K562 (cell line): ENCODE data around the gene CTXN1. TPM values are rescaled to one million over a fixed set of nuclear protein-coding genes. Genes with fewer than 3 reads are reported as not detected.

Experiments used
- ARID2 ChIP-seq: fragments of 450-650 bp; IDR thresholded peaks from 2 replicates; pipeline ENCODE4 v1.6.1; 2017; ENCODE audit warnings: antibody characterized with exemption, mild to moderate bottlenecking
- CEBPB ChIP-seq: fragments of 450-650 bp; IDR thresholded peaks from 2 replicates; pipeline ENCODE4 v1.6.1; 2016; ENCODE audit warnings: missing genetic modification characterization, missing compliant biosample characterization
- GATAD2B ChIP-seq: fragments of 450-650 bp; IDR thresholded peaks from 2 replicates; pipeline ENCODE4 v1.6.1; 2017; ENCODE audit warnings: mild to moderate bottlenecking, borderline replicate concordance
- HDAC1 ChIP-seq, 2 experiments: fragments of 450-650 bp; IDR thresholded peaks; 2 replicates each; pipeline ENCODE4 v1.6.1; 2016 to 2017; ENCODE audit warnings: inconsistent platforms in 1 of 2, mild to moderate bottlenecking in 1 of 2, moderate library complexity in 1 of 2
- HMG20A ChIP-seq: fragments of 450-650 bp; formaldehyde crosslinking; conservative IDR thresholded peaks from 2 replicates; pipeline ENCODE4 v1.4.0; 2020; ENCODE audit warnings: mild to moderate bottlenecking, mixed read lengths
- MAFF ChIP-seq: IDR thresholded peaks from 2 replicates; pipeline ENCODE4 v1.6.1; 2012; ENCODE audit warnings: low read length, improper control_type of control experiment
- MIER1 ChIP-seq: fragments of 450-650 bp; IDR thresholded peaks from 2 replicates; pipeline ENCODE4 v1.6.1; 2016; ENCODE audit warnings: antibody characterized with exemption, mild to moderate bottlenecking, low read depth
- NR3C1 ChIP-seq: sonication (generic); formaldehyde crosslinking; IDR thresholded peaks from 2 replicates; pipeline ENCODE4 v1.8.1; 2022; ENCODE audit warnings: missing genetic modification reagents
- PHB2 ChIP-seq: fragments of 450-650 bp; IDR thresholded peaks from 2 replicates; pipeline ENCODE4 v1.6.1; 2017; ENCODE audit warnings: low read depth
- SRSF7 ChIP-seq: fragments of 200-400 bp; formaldehyde crosslinking; optimal IDR thresholded peaks from 2 replicates; pipeline ENCODE3; 2017; ENCODE audit warnings: mild to moderate bottlenecking, low read depth, low read length
- ZC3H11A ChIP-seq: IDR thresholded peaks from 2 replicates; pipeline ENCODE4 v1.6.1; 2012; ENCODE audit warnings: low read depth, low read length, improper control_type of control experiment
- ZNF143 ChIP-seq: sonication (generic); formaldehyde crosslinking; IDR thresholded peaks from 2 replicates; pipeline ENCODE4 v1.9.0; 2022; ENCODE audit warnings: mild to moderate bottlenecking, missing genetic modification reagents
- polyA plus RNA-seq, 8 experiments: library from polyadenylated mRNA; depleted of rRNA in 4 of 8; stranded (reverse) in 5 of 8; unstranded in 3 of 8; fragments of >200 nt; fragmentation: Nextera tagmentation in 2 of 8; fragmentation: Illumina TruSeq in 1 of 8; extraction: Ambion mirVana in 2 of 8; extraction: Trizol in 1 of 8; gene quantifications; 2 replicates each; pipeline versions ENCODE4 v1.2.1 to v1.2.3, GENCODE V29; 2011 to 2014; ENCODE audit warnings: inconsistent platforms in 1 of 8, missing spikeins in 1 of 8
- total RNA-seq, 7 experiments: library from RNA; depleted of rRNA in 6 of 7; stranded (reverse); fragments of >200 nt in 6 of 7; fragmentation: Illumina TruSeq in 2 of 7; extraction: Trizol in 2 of 7; gene quantifications; 2 replicates each; pipeline versions ENCODE4 v1.2.1 to v1.2.3, GENCODE V29; 2011 to 2021; ENCODE audit warnings: low replicate concordance in 1 of 7
- TF ChIP-seq, protein P1 (sequence below), 2 experiments: IDR thresholded peaks; 2 replicates each; pipeline ENCODE4 v1.6.1; 2012; ENCODE audit warnings: improper control_type of control experiment in 2 of 2, low read depth in 2 of 2, low read length in 2 of 2, borderline replicate concordance in 1 of 2
- TF ChIP-seq, protein P2 (sequence below): IDR thresholded peaks from 2 replicates; pipeline ENCODE4 v1.6.1; 2014; ENCODE audit warnings: antibody characterized with exemption
- TF ChIP-seq, protein P3 (sequence below): sonication (generic); formaldehyde crosslinking; IDR thresholded peaks from 2 replicates; pipeline ENCODE4 v1.8.1; 2023; ENCODE audit warnings: missing genetic modification reagents, mild to moderate bottlenecking, borderline replicate concordance
- TF ChIP-seq, protein P4 (sequence below): fragments of 250-450 bp; sonication (Bioruptor Pico); IDR thresholded peaks from 2 replicates; pipeline ENCODE4 v1.8.0; 2022; ENCODE audit warnings: moderate library complexity, mild to moderate bottlenecking, inconsistent platforms
- TF ChIP-seq, protein P5 (sequence below): fragments of 200-800 bp; sonication (Bioruptor generic); IDR thresholded peaks from 2 replicates; pipeline ENCODE4 v1.6.1; 2017; ENCODE audit warnings: missing genetic modification characterization, missing compliant biosample characterization

CTXN1 gene
- total and polyA plus RNA-seq, 9 of the 15 experiments (the other 6 are each of a cell fraction or from before 2014, with no cell fraction given), result 0.15 to 37.4 (median 1.8) TPM; not detected in 2

DNA sequence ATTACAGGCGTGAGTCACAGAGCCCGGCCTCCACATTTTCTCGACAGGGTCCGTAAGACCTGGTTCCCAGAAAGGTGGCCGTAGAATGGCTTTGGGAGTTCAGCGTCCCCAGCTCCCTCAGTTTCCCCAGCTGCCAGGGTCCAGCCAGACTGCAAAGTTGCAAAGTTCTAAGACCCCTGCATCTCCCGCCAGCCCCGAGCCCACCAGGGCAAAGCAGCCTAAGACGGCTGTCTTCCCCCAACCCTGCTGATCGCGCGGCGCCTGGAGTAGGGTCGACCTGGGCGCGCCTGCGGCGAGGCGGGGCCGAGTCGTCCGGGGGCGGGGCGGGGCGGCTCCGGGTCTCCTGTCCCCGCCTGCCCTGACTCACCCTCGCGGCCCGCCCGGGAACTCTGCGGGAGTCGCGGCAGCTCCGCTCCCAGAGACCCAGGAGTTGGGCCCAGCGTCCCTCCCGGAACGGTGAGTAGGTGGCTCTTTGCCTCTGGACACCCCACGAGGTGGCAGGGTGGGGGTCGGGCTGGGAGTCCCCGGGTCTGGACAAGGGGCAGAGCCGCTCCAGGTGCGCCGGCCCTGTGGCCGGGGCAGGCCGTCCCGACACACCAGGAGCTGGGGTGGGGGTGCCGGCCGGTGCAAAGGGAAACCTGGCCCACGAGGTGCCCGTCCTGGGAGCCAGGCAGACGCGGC, 37.6 kb downstream of the CTXN1 start, which contains the start of gene LRRC8E (continued):
- TF ChIP-seq NR3C1 (CRISPR knock-in tag), result no peak
- TF ChIP-seq, protein P1, sequence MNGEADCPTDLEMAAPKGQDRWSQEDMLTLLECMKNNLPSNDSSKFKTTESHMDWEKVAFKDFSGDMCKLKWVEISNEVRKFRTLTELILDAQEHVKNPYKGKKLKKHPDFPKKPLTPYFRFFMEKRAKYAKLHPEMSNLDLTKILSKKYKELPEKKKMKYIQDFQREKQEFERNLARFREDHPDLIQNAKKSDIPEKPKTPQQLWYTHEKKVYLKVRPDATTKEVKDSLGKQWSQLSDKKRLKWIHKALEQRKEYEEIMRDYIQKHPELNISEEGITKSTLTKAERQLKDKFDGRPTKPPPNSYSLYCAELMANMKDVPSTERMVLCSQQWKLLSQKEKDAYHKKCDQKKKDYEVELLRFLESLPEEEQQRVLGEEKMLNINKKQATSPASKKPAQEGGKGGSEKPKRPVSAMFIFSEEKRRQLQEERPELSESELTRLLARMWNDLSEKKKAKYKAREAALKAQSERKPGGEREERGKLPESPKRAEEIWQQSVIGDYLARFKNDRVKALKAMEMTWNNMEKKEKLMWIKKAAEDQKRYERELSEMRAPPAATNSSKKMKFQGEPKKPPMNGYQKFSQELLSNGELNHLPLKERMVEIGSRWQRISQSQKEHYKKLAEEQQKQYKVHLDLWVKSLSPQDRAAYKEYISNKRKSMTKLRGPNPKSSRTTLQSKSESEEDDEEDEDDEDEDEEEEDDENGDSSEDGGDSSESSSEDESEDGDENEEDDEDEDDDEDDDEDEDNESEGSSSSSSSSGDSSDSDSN (IDR thresholded peaks at IDR 0.05; ENCODE audit: borderline replicate concordance in 1 of 2, low read depth in 2 of 2, low read length in 2 of 2), result peak; percentile 63 to 71; a peak in 3 of 4 replicates
- peak in 1 of 2 experiments; percentile 49; a peak in 1 of 4 replicates for TF ChIP-seq HDAC1 (IDR thresholded peaks at IDR 0.05)
- TF ChIP-seq, protein P2, sequence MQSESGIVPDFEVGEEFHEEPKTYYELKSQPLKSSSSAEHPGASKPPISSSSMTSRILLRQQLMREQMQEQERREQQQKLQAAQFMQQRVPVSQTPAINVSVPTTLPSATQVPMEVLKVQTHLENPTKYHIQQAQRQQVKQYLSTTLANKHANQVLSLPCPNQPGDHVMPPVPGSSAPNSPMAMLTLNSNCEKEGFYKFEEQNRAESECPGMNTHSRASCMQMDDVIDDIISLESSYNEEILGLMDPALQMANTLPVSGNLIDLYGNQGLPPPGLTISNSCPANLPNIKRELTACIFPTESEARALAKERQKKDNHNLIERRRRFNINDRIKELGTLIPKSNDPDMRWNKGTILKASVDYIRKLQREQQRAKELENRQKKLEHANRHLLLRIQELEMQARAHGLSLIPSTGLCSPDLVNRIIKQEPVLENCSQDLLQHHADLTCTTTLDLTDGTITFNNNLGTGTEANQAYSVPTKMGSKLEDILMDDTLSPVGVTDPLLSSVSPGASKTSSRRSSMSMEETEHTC, result no peak
- TF ChIP-seq, protein P3, sequence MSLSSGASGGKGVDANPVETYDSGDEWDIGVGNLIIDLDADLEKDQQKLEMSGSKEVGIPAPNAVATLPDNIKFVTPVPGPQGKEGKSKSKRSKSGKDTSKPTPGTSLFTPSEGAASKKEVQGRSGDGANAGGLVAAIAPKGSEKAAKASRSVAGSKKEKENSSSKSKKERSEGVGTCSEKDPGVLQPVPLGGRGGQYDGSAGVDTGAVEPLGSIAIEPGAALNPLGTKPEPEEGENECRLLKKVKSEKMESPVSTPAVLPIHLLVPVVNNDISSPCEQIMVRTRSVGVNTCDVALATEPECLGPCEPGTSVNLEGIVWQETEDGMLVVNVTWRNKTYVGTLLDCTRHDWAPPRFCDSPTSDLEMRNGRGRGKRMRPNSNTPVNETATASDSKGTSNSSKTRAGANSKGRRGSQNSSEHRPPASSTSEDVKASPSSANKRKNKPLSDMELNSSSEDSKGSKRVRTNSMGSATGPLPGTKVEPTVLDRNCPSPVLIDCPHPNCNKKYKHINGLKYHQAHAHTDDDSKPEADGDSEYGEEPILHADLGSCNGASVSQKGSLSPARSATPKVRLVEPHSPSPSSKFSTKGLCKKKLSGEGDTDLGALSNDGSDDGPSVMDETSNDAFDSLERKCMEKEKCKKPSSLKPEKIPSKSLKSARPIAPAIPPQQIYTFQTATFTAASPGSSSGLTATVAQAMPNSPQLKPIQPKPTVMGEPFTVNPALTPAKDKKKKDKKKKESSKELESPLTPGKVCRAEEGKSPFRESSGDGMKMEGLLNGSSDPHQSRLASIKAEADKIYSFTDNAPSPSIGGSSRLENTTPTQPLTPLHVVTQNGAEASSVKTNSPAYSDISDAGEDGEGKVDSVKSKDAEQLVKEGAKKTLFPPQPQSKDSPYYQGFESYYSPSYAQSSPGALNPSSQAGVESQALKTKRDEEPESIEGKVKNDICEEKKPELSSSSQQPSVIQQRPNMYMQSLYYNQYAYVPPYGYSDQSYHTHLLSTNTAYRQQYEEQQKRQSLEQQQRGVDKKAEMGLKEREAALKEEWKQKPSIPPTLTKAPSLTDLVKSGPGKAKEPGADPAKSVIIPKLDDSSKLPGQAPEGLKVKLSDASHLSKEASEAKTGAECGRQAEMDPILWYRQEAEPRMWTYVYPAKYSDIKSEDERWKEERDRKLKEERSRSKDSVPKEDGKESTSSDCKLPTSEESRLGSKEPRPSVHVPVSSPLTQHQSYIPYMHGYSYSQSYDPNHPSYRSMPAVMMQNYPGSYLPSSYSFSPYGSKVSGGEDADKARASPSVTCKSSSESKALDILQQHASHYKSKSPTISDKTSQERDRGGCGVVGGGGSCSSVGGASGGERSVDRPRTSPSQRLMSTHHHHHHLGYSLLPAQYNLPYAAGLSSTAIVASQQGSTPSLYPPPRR (CRISPR knock-in tag), result no peak
- TF ChIP-seq ZNF143 (CRISPR knock-in tag), result no peak
- no peak for TF ChIP-seq GATAD2B
- no peak for TF ChIP-seq PHB2
- no peak for TF ChIP-seq SRSF7
- TF ChIP-seq HMG20A (CRISPR knock-in tag), result no peak
- TF ChIP-seq, protein P4, sequence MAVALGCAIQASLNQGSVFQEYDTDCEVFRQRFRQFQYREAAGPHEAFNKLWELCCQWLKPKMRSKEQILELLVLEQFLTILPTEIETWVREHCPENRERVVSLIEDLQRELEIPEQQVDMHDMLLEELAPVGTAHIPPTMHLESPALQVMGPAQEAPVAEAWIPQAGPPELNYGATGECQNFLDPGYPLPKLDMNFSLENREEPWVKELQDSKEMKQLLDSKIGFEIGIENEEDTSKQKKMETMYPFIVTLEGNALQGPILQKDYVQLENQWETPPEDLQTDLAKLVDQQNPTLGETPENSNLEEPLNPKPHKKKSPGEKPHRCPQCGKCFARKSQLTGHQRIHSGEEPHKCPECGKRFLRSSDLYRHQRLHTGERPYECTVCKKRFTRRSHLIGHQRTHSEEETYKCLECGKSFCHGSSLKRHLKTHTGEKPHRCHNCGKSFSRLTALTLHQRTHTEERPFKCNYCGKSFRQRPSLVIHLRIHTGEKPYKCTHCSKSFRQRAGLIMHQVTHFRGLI (CRISPR knock-in tag), result no peak
- TF ChIP-seq, protein P5, sequence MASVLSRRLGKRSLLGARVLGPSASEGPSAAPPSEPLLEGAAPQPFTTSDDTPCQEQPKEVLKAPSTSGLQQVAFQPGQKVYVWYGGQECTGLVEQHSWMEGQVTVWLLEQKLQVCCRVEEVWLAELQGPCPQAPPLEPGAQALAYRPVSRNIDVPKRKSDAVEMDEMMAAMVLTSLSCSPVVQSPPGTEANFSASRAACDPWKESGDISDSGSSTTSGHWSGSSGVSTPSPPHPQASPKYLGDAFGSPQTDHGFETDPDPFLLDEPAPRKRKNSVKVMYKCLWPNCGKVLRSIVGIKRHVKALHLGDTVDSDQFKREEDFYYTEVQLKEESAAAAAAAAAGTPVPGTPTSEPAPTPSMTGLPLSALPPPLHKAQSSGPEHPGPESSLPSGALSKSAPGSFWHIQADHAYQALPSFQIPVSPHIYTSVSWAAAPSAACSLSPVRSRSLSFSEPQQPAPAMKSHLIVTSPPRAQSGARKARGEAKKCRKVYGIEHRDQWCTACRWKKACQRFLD, result no peak
- TF ChIP-seq CEBPB (tag), result no peak
- TF ChIP-seq MAFF, result no peak
- TF ChIP-seq MIER1, result no peak
- TF ChIP-seq ARID2, result no peak
- no peak for TF ChIP-seq ZC3H11A
